Immature natural killer cell (primary cell): ENCODE data around the gene MRPL46. TPM values are rescaled to one million over a fixed set of nuclear protein-coding genes. Genes with fewer than 3 reads are reported as not detected.

Experiments used
- DNase-seq, 3 donors: peaks; one replicate each; pipeline ENCODE4 v3.0.0; 2022; ENCODE audit warnings: mixed read lengths in 1 of 3
- H3K27ac Mint-ChIP-seq, 6 donors: one replicate each; pipeline ENCODE4 v1.8.0; 2020; ENCODE audit warnings: mixed read lengths in 6 of 6, mild to moderate bottlenecking in 5 of 6, inconsistent platforms in 4 of 6, moderate library complexity in 3 of 6
- H3K27me3 Mint-ChIP-seq, 3 donors: one replicate each; pipeline ENCODE4 v1.8.0; 2020 to 2021; ENCODE audit warnings: low read depth in 3 of 3, mild to moderate bottlenecking in 3 of 3, mixed read lengths in 3 of 3, moderate library complexity in 3 of 3, inconsistent platforms in 1 of 3
- H3K36me3 Mint-ChIP-seq, 3 donors: one replicate each; pipeline ENCODE4 v1.8.0; 2020; ENCODE audit warnings: mixed read lengths in 3 of 3, inconsistent platforms in 2 of 3, mild to moderate bottlenecking in 2 of 3
- H3K4me1 Mint-ChIP-seq, 2 donors: one replicate each; pipeline ENCODE4 v1.8.0; 2020; ENCODE audit warnings: inconsistent platforms in 2 of 2, mild to moderate bottlenecking in 2 of 2, mixed read lengths in 2 of 2, moderate library complexity in 1 of 2
- H3K4me3 Mint-ChIP-seq, 5 donors: one replicate each; pipeline ENCODE4 v1.8.0; 2020; ENCODE audit warnings: mild to moderate bottlenecking in 5 of 5, mixed read lengths in 5 of 5, inconsistent platforms in 3 of 5, moderate library complexity in 3 of 5
- H3K9me3 Mint-ChIP-seq, 6 donors: one replicate each; pipeline ENCODE4 v1.8.0; 2020; ENCODE audit warnings: mild to moderate bottlenecking in 6 of 6, mixed read lengths in 6 of 6, inconsistent platforms in 4 of 6, moderate library complexity in 3 of 6
- polyA plus RNA-seq, 3 donors: library from polyadenylated mRNA; unstranded; fragments of 300-500 nt; fragmentation: Illumina TruSeq; gene quantifications; one replicate each; pipeline ENCODE4 v1.2.3, GENCODE V29; 2021

MRPL46 gene
- polyA plus RNA-seq, 3 donors from 2014 or later = 37.8 to 45.8 (median 45.7) TPM

GRCh38 chr15:88419830-88420229 is 47.4 kb downstream of the MRPL46 start:
- Mint-ChIP-seq H3K27me3 (peaks cover 5 to 10% (median 5%) of the 10 kb centered on the region in 3 donors), H3K4me3 (no peak overlapping the region), H3K4me1 (no peaks in the 10 kb centered on the region), H3K36me3 (no peaks in the 10 kb centered on the region), H3K27ac (no peak overlapping the region), H3K9me3 (no peaks in the 10 kb centered on the region)
- DNase-seq = no peak

Other genes with a start within 250 kb of the MRPL46 start
- gene NTRK3, start 210.6 kb downstream of the MRPL46 start, polyA plus RNA-seq = not detected
- 10 to 100 TPM; 82.3 to 90.8 (median 82.6) TPM for gene MRPS11, start 320 bp upstream of the MRPL46 start, polyA plus RNA-seq
- 1 to 10 TPM in 1 of 3 donors, under 1 TPM in 1, not detected in 1; 0.80 to 1.3 TPM for gene DET1, start 79.3 kb upstream of the MRPL46 start, polyA plus RNA-seq
- 10 to 100 TPM; 11.6 to 17.8 (median 12.1) TPM for gene AEN, start 154.0 kb upstream of the MRPL46 start, polyA plus RNA-seq
- 100 to 1,000 TPM; 286 to 365 (median 342) TPM for gene ISG20, start 171.6 kb upstream of the MRPL46 start, polyA plus RNA-seq